BJ (cell line): ENCODE results near the gene CNN2. TPM values are rescaled to one million over a fixed set of nuclear protein-coding genes. Genes with fewer than 3 reads are reported as not detected.
A peak's percentile ranks its signal among the peaks of the same experiment; 100 is the strongest.
"Not testable (repeated sequence)": the region's sequence is repeated elsewhere in the genome, so short reads cannot be mapped to it uniquely, and the experiment has no call there.

Experiments
- CTCF ChIA-PET: fragments of 350-600 bp; formaldehyde crosslinking; extraction: SDS; loops from one replicate; lab custom pipeline; 2021; ENCODE audit warnings: antibody characterized with exemption, inconsistent platforms; lab: Yijun Ruan, JAX
- POLR2A ChIA-PET: fragments of 300-600 bp; sonication (Branson Sonifier 250); formaldehyde crosslinking; extraction: SDS; loops from one replicate; lab custom pipeline; 2021; ENCODE audit warnings: antibody characterized with exemption; lab: Charles Lee
- DNase-seq: peaks from one replicate; pipeline ENCODE4 v3.0.0-alpha.2; 2011; ENCODE audit warnings: low read depth
- H3K27me3 ChIP-seq: 2 replicates; pipeline ENCODE4 v1.6.0; 2011; ENCODE audit warnings: low read length; ENCODE audit not compliant: control insufficient read depth, insufficient read depth
- H3K36me3 ChIP-seq: 2 replicates; pipeline ENCODE4 v1.5.1; 2011; ENCODE audit warnings: low read length; ENCODE audit not compliant: control insufficient read depth, insufficient read depth
- H3K4me3 ChIP-seq: 2 replicates; pipeline ENCODE4 v1.5.1; 2011; ENCODE audit warnings: low read depth, mild to moderate bottlenecking, control low read depth, low read length
- polyA plus RNA-seq: library from polyadenylated mRNA; depleted of rRNA; stranded (reverse); fragments of >200 nt; gene quantifications from 2 replicates; pipeline ENCODE4 v1.2.3, GENCODE V29; 2011
- TF ChIP-seq, protein P1 (sequence below): IDR thresholded peaks from 2 replicates; pipeline ENCODE4 v1.5.1; 2011; ENCODE audit warnings: low read depth, mild to moderate bottlenecking, control low read depth, inconsistent platforms, low read length, moderate library complexity; ENCODE audit not compliant: insufficient read depth

CNN2 gene
- polyA plus RNA-seq, 1 experiment, result 529 TPM

DNA sequence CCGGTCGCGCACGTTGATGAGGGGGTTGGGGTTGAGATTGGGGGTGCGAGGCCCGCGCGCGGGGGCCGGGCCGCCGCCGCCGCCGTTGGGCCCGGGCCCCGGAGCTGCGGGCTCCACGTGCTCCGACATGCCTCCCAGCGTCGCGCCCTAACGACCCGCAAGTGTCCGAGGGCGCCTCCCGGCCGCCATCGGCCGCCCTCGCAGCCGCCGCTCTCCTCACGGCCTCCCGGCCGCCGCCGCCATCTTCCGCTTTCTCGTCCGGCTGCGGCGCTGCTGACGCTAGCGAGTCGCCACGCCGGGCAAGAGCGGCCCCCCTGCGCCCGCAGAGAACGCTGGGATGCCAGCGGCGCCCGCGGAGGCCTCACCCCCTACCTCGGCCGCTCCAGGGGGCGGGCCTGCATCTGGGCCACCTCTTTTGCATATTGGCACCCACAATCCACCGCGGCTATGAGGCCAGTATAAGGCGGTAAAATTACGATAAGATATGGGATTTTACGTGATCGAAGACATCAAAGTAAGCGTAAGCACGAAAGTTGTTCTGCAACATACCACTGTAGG, 5.5 kb upstream of the CNN2 start, which contains the start of gene TMEM259:
TMEM259 (minus strand) TSS at position 256 of the 558 bp plus-strand sequence; CDS start at position 129, 127 bp downstream.
- Histone ChIP-seq H3K36me3 (no peaks in the 10 kb centered on the region), H3K4me3 (peak within 1 kb of the TSS; percentile 97), H3K27me3 (no peaks in the 10 kb centered on the region)
- CTCF ChIA-PET, result interaction anchor here (1.9 to 2.6 kb wide), 2 partner anchors 93 to 223 kb away, joined by 7 to 8 read pairs; no protein-coding TSS in a partner anchor
- POLR2A ChIA-PET, result interaction anchor here (0.6 kb wide), 1 partner anchor 246 kb away, joined by 5 read pairs; no protein-coding TSS in a partner anchor
- peak; percentile 68 for DNase-seq
- TF ChIP-seq, protein P1, sequence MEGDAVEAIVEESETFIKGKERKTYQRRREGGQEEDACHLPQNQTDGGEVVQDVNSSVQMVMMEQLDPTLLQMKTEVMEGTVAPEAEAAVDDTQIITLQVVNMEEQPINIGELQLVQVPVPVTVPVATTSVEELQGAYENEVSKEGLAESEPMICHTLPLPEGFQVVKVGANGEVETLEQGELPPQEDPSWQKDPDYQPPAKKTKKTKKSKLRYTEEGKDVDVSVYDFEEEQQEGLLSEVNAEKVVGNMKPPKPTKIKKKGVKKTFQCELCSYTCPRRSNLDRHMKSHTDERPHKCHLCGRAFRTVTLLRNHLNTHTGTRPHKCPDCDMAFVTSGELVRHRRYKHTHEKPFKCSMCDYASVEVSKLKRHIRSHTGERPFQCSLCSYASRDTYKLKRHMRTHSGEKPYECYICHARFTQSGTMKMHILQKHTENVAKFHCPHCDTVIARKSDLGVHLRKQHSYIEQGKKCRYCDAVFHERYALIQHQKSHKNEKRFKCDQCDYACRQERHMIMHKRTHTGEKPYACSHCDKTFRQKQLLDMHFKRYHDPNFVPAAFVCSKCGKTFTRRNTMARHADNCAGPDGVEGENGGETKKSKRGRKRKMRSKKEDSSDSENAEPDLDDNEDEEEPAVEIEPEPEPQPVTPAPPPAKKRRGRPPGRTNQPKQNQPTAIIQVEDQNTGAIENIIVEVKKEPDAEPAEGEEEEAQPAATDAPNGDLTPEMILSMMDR, result no peak

DNA sequence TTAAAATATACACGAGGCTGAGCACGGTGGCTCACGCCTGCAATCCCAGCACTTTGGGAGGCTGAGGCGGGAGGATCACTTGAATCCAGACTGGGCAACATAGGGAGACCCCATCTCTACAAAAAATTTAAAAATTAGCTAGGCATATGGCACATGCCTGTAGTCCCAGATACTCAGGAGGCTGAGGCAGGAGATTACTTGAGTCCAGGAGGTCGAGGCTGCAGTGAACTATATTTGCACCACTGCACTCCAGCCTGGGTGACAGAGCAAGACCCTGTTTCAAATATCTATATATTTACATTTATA, 2.6 kb upstream of the CNN2 start:
- H3K27me3 ChIP-seq, POLR2A ChIA-PET, CTCF ChIA-PET, H3K4me3 ChIP-seq, DNase-seq, H3K36me3 ChIP-seq: not testable (repeated sequence)

DNA sequence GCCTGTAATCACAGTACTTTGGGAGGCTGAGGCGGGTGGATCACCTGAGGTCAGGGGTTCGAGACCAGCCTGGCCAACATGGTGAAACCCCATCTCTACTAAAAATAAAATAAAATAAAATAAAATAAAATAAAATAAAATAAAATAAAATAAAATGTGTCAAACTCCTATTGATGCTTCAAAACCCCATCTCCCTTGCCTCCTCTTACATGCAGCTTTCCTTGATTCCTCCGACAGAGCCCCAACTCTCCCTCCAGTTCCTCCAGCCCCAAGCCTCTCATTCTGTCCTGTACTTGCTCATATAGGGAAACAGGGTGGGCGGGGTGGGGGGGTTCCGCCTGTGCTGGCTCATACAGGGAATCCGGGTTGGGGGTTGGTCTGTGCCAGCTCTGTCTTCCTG, 1.3 kb upstream of the CNN2 start:
- POLR2A ChIA-PET, H3K27me3 ChIP-seq, H3K36me3 ChIP-seq, H3K4me3 ChIP-seq, DNase-seq: not testable (repeated sequence)
- CTCF ChIA-PET, result interaction anchor here (1.4 kb wide), 1 partner anchor 15 kb away, joined by 3 read pairs; the partner anchor contains the start of gene ABCA7

DNA sequence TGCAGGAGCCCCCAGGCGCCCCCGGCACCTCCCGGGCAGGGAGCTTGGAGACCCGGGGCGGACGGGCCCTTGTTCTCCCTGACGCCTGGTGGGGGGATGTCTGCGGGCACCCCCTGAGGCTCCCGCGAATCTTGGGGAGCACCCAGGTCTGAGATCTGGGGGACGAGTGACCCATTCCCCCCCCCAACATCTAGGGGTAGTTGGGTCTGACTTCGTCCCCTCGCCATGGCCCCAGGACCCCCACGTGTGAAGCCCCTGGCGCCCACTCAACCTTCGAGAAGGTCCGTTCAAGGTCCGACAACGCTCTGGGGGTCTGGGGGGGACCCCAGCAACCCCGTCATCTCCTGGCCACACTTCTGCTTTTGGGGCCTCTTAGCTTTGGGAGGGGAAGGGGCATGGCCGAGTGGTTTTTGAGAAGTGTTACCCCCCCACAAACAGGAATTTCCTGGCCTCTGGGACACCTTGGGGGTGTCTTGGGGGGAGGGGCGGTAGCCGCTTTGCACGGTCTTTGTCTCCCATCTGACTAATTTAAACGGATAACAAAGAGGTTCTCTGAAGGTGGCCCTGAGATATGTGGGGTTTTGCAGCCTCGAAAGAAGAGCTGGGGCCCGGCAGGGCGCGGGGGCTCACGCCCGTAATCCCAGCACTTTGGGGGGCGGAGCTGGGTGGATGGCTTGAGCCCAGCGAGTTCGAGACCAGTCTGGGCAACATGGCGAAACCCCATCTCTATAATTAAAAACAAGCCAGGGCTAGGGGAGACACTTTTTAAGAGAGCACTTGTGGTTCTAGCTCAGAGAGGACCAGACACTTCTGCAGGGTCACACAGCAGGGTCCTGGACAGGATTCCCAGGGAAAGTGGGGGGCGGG, 608 bp downstream of the CNN2 start:
- Histone ChIP-seq H3K4me3 (peak overlapping the region; percentile 96), H3K36me3 (peaks cover 8% of the 10 kb centered on the region), H3K27me3 (no peaks in the 10 kb centered on the region)
- TF ChIP-seq, protein P1, result no peak
- POLR2A ChIA-PET, result interaction anchor here (0.9 to 1.5 kb wide), 4 partner anchors 13 to 242 kb away, joined by 3 to 9 read pairs (median 6); partner anchors contain the start of genes ABCA7 and CIRBP
- no peak for DNase-seq
- CTCF ChIA-PET, result interaction anchor here (0.6 to 1.7 kb wide), 6 partner anchors 13 to 241 kb away, joined by 3 to 6 read pairs (median 3); partner anchors contain the start of gene ABCA7

DNA sequence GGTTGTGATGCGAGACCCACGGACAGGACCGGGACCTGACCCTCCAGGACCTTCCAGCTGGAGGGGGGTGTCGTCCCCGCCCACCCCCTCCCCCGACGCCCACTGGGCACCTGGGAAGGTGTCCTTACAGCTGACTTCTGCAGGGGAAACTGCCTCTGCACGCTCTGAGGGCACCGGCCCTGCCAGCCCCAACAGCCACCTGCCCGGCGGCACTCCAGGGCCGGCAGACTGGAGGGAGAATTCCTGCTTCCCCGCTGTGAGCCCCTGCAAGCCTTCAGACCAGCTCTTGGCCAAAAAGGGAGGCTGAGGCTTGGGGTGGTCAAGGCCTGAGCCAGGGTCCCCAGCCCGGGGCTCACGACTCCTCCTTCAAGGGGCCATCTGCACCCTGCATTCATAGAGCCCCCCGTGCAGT, 1.2 kb downstream of the CNN2 start:
- no peak for DNase-seq
- CTCF ChIA-PET, result interaction anchor here (0.6 to 1.7 kb wide), 3 partner anchors 40 to 213 kb away, joined by 3 to 6 read pairs (median 3); no protein-coding TSS in a partner anchor
- TF ChIP-seq, protein P1, result no peak
- POLR2A ChIA-PET, result interaction anchor here (0.9 kb wide), 1 partner anchor 242 kb away, joined by 9 read pairs; the partner anchor contains the start of gene CIRBP
- peak overlapping the region; percentile 96 for H3K4me3 ChIP-seq
- H3K36me3 ChIP-seq, result peaks cover 13% of the 10 kb centered on the region
- H3K27me3 ChIP-seq, result no peaks in the 10 kb centered on the region
